Thyroid gland (tissue), 4 donors: ENCODE results near the gene STX5. TPM values are rescaled to one million over a fixed set of nuclear protein-coding genes. Genes with fewer than 3 reads are reported as not detected.
"Not testable (repeated sequence)": the region's sequence is repeated elsewhere in the genome, so short reads cannot be mapped to it uniquely, and the experiment has no call there.

Source experiments
- DNase-seq, 2 donors: peaks; one replicate each; pipeline ENCODE4 v3.0.0-alpha.2; 2019
- H3K27ac ChIP-seq, 3 donors: fragments of 200-600 bp; sonication (generic); 1 replicate in 2 of 3; 2 replicates in 1 of 3; pipeline ENCODE4 v1.5.1; 2016 to 2019; ENCODE audit warnings: mild to moderate bottlenecking in 1 of 3, moderate library complexity in 1 of 3
- H3K27me3 ChIP-seq: fragments of 200-600 bp; sonication (generic); one replicate; pipeline ENCODE4 v1.5.1; 2019
- H3K36me3 ChIP-seq, 2 donors: fragments of 200-600 bp; sonication (generic); one replicate each; pipeline ENCODE4 v1.5.1; 2016 to 2019
- H3K4me1 ChIP-seq, 2 donors: fragments of 200-600 bp; sonication (generic); one replicate each; pipeline ENCODE4 v1.5.1; 2017 to 2019
- H3K4me3 ChIP-seq, 3 donors: fragments of 200-600 bp; sonication (generic); replicated peaks in 1 of 3; 1 replicate in 2 of 3; 2 replicates in 1 of 3; pipeline ENCODE4 v1.5.1; 2016; ENCODE audit warnings: mild to moderate bottlenecking in 1 of 3
- H3K9me3 ChIP-seq: fragments of 200-600 bp; sonication (generic); one replicate; pipeline ENCODE4 v1.5.1; 2017
- CTCF ChIP-seq, 6 experiments: fragments of 200-600 bp in 3 of 6; fragments of 450-650 bp in 3 of 6; sonication (generic) in 3 of 6; IDR thresholded peaks; one replicate each; pipeline ENCODE4 v1.5.1; 2016 to 2019; ENCODE audit warnings: antibody characterized with exemption in 6 of 6, mild to moderate bottlenecking in 2 of 6, inconsistent platforms in 1 of 6, moderate library complexity in 1 of 6
- POLR2A ChIP-seq, 2 donors: fragments of 450-650 bp; IDR thresholded peaks; one replicate each; pipeline ENCODE4 v1.6.1; 2017; ENCODE audit warnings: antibody characterized with exemption in 2 of 2, mild to moderate bottlenecking in 2 of 2, moderate library complexity in 1 of 2
- WGBS, 2 donors: methylation state at CpG; one replicate each; pipeline ENCODE4 v1.1.5; 2017; 5-methylcytosine and 5-hydroxymethylcytosine counted together
- intact Hi-C: fragments of 100-400 bp; cut with DNase I; formaldehyde crosslinking; loops from one replicate; pipeline ENCODE4 v1.15.1; 2023
- total RNA-seq, 4 donors: library from RNA; depleted of rRNA; stranded (reverse); fragments of >200 nt; gene quantifications; one replicate each; pipeline ENCODE4 v1.2.3, GENCODE V29; 2016

Gene STX5
- total RNA-seq, 4 donors from 2014 or later = 26.3 to 62.8 (median 56.7) TPM

GRCh38 chr11:62860835-62861563, 29.1 kb upstream of the STX5 start:
- WGBS, 2 donors = 79 to 87% methylated on average over 5 of the region's 5 CpGs
- Histone ChIP-seq H3K4me1 (peaks cover 0 to 7% of the 10 kb centered on the region in 2 donors), H3K36me3 (no peaks in the 10 kb centered on the region), H3K27me3 (no peaks in the 10 kb centered on the region), H3K27ac (no peak overlapping the region), H3K9me3 (no peaks in the 10 kb centered on the region), H3K4me3 (no peak overlapping the region)
- intact Hi-C loops = loop anchor here (5.0 to 10.0 kb wide), 2 partner anchors 74 to 466 kb away; partner anchors contain the start of gene TMEM179B
- no peak for DNase-seq
- no peak for TF ChIP-seq CTCF (IDR thresholded peaks at IDR 0.05)

GRCh38 chr11:62859281-62859703, 27.4 kb upstream of the STX5 start:
- H3K27ac ChIP-seq, DNase-seq, H3K36me3 ChIP-seq, H3K9me3 ChIP-seq, intact Hi-C loops, H3K4me3 ChIP-seq, H3K27me3 ChIP-seq: not testable (repeated sequence)
- peaks cover 9 to 12% of the 10 kb centered on the region in 2 donors for H3K4me1 ChIP-seq
- WGBS, 2 donors = 75 to 77% methylated on average over 8 of the region's 8 CpGs

GRCh38 chr11:62858201-62858600, 26.4 kb upstream of the STX5 start:
- no peak for DNase-seq
- Histone ChIP-seq H3K4me3 (no peak overlapping the region), H3K36me3 (peaks cover 8 to 10% of the 10 kb centered on the region in 2 donors), H3K9me3 (no peaks in the 10 kb centered on the region), H3K4me1 (peaks cover 11 to 20% of the 10 kb centered on the region in 2 donors), H3K27ac (no peak overlapping the region), H3K27me3 (no peaks in the 10 kb centered on the region)
- intact Hi-C loops = no loop called here
- TF ChIP-seq CTCF (IDR thresholded peaks at IDR 0.05) (no peak), POLR2A (IDR thresholded peaks at IDR 0.05) (no peak)
- WGBS, 2 donors = 83% methylated on average over 7 of the region's 7 CpGs

- no peaks in the 10 kb centered on the region for H3K27me3 ChIP-seq
- intact Hi-C loops = no loop called here
These were observed 25.7 kb upstream of the STX5 start for GRCh38 chr11:62857541-62857982.

GRCh38 chr11:62856333-62856895, 24.6 kb upstream of the STX5 start:
- 9 to 12% methylated on average over 14 to 16 of the region's 20 CpGs for WGBS, 2 donors
- TF ChIP-seq POLR2A (IDR thresholded peaks at IDR 0.05) (no peak), CTCF (IDR thresholded peaks at IDR 0.05) (no peak)
- Histone ChIP-seq H3K36me3 (peaks cover 25 to 26% of the 10 kb centered on the region in 2 donors), H3K9me3 (no peaks in the 10 kb centered on the region), H3K27me3 (no peaks in the 10 kb centered on the region), H3K4me1 (peaks cover 11 to 20% of the 10 kb centered on the region in 2 donors), H3K4me3 (peak overlapping the region in 2 of 3 donors; percentile 22 to 66), H3K27ac (no peak overlapping the region)
- intact Hi-C loops = no loop called here
- DNase-seq = no peak

More at GRCh38 chr11:62857541-62857982, 25.7 kb upstream of the STX5 start:
- peaks cover 11 to 20% of the 10 kb centered on the region in 2 donors for H3K4me1 ChIP-seq
- H3K27ac ChIP-seq = no peak overlapping the region
- peaks cover 15 to 16% of the 10 kb centered on the region in 2 donors for H3K36me3 ChIP-seq
- DNase-seq = no peak
- WGBS, 2 donors = 65 to 70% methylated on average over 2 of the region's 2 CpGs
- TF ChIP-seq POLR2A (IDR thresholded peaks at IDR 0.05) (no peak), CTCF (IDR thresholded peaks at IDR 0.05) (no peak)
- no peak overlapping the region for H3K4me3 ChIP-seq
- no peaks in the 10 kb centered on the region for H3K9me3 ChIP-seq
